IPS-15b (cell line): Measurements from ENCODE around the gene CNTNAP2.
"Not testable (repeated sequence)": the region's sequence is repeated elsewhere in the genome, so short reads cannot be mapped to it uniquely, and the experiment has no call there.

Experiments used
- H3K27me3 ChIP-seq: one replicate; pipeline ENCODE4 v1.6.1; 2013; ENCODE audit warnings: low read length; ENCODE audit not compliant: control insufficient read depth, insufficient read depth
- H3K36me3 ChIP-seq: one replicate; pipeline ENCODE4 v1.6.1; 2013; ENCODE audit warnings: low read length; ENCODE audit not compliant: control insufficient read depth, insufficient read depth
- H3K4me1 ChIP-seq: one replicate; pipeline ENCODE4 v1.6.1; 2013; ENCODE audit warnings: mild to moderate bottlenecking, low read length; ENCODE audit not compliant: control insufficient read depth, insufficient read depth
- H3K4me3 ChIP-seq: one replicate; pipeline ENCODE4 v1.5.1; 2013; ENCODE audit warnings: low read depth, low read length
- H3K9ac ChIP-seq: one replicate; pipeline ENCODE4 v1.6.1; 2013; ENCODE audit warnings: low read depth, mild to moderate bottlenecking, low read length
- H3K9me3 ChIP-seq: one replicate; pipeline ENCODE4 v1.6.1; 2013; ENCODE audit warnings: mild to moderate bottlenecking, low read length; ENCODE audit not compliant: control insufficient read depth, insufficient read depth

The CNTNAP2 gene

DNA sequence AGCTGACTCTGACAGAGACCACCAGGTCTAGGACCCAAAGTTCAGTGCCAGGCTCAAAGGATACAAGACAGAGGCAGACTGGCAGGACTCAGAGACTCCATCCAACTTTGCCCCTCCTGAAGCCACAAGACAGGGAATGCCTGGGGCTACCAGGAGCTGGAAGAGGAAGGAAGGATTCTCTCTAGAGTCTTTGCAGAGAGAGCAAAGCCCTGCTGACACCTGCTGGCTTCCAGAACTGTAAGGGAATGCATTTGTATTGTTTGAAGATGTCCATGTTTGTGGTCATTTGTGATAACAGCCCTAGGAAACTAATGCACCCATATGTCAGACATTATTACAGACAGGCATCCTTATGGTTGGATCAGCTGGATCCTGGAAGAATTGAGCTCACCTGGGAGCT, 2341.7 kb downstream of the CNTNAP2 start:
- Histone ChIP-seq H3K4me1 (no peaks in the 10 kb centered on the region), H3K9ac (no peak overlapping the region), H3K9me3 (no peaks in the 10 kb centered on the region), H3K27me3 (no peaks in the 10 kb centered on the region), H3K36me3 (no peaks in the 10 kb centered on the region), H3K4me3 (no peak overlapping the region)

- H3K36me3 ChIP-seq: no peaks in the 10 kb centered on the region
- H3K9ac ChIP-seq: no peak overlapping the region
- no peaks in the 10 kb centered on the region for H3K27me3 ChIP-seq
- H3K4me1 ChIP-seq: no peaks in the 10 kb centered on the region
- no peak overlapping the region for H3K4me3 ChIP-seq
- no peaks in the 10 kb centered on the region for H3K9me3 ChIP-seq
Measured at GRCh38 chr7:148461392-148462179, 2345.0 kb downstream of the CNTNAP2 start.

DNA sequence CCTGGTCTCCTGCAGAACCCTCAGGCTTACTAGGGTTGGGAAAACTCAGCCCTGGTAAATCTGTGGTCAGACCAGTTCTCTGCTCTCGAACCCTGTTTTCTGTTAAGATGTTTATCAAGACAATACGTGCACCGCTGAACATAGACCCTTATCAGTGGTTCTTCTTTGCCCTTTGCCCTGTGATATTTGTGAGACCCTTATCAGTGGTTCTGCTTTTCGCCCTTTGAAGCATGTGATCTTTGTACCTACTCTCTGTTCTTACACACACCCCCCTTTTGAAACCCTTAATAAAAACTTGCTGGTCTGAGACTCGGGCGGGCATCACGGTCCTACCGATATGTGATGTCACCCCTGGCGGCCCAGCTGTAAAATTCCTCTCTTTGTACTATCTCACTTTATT, 2346.2 kb downstream of the CNTNAP2 start:
- H3K4me1 ChIP-seq, H3K9me3 ChIP-seq, H3K4me3 ChIP-seq, H3K9ac ChIP-seq, H3K27me3 ChIP-seq, H3K36me3 ChIP-seq: not testable (repeated sequence)

DNA sequence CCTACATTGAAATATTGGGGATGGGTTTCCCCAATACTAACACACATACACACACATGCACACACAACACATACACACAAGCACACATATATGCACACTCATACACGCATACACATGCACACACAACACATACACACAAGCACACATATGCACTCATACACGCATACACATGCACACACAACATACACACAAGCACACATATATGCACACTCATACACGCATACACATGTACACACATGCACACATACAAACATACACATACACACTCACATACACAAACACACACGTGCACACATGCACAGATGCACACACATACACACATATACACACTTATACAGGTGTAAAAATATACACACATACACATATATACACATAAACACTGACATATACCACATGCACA, 2346.6 kb downstream of the CNTNAP2 start:
- no peaks in the 10 kb centered on the region for H3K9me3 ChIP-seq
- H3K36me3 ChIP-seq: no peaks in the 10 kb centered on the region
- no peaks in the 10 kb centered on the region for H3K4me1 ChIP-seq
- H3K9ac ChIP-seq: no peak overlapping the region
- H3K27me3 ChIP-seq: no peaks in the 10 kb centered on the region
- H3K4me3 ChIP-seq: no peak overlapping the region

DNA sequence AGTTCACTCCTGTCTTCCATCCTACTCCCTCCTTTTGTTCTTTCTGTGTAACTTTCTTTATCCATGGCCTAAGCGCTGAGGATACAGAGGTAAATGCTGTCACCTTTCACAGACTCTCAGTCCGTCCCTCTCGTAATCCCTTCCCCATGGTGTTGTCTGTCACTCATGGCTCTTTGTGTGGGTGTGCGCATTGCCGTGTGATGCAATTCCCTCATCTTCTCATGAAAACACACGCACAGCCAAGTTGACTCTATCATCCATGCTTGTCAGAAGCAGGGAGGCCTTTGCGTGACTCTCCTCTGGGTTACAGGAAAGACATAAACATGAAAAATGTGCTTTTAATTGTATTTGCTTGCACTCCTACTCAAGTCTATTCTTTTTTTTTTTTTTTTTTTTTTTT, 2348.3 kb downstream of the CNTNAP2 start:
- H3K27me3 ChIP-seq: no peaks in the 10 kb centered on the region
- no peak overlapping the region for H3K9ac ChIP-seq
- no peaks in the 10 kb centered on the region for H3K4me1 ChIP-seq

DNA sequence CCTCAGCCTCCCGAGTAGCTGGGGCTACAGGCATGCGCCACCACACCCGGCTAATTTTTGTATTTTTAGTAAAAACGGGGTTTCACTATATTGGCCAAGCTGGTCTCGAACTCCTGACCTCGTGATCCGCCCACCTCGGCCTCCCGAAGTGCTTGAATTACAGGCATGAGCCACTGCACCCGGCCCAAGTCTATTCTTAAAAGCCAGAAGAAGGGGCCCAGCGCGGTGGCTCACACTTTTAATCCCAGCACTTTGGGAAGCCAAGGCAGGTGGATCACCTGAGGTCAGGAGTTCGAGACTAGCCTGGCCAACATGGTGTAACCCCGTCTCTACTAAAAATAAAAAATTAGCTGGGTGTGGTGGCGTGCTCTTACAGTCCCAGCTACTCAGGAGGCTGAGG, 2348.8 kb downstream of the CNTNAP2 start:
- H3K27me3 ChIP-seq, H3K4me1 ChIP-seq, H3K4me3 ChIP-seq, H3K9me3 ChIP-seq, H3K36me3 ChIP-seq, H3K9ac ChIP-seq: not testable (repeated sequence)

More for the DNA sequence above, 2348.3 kb downstream of the CNTNAP2 start:
- Histone ChIP-seq H3K9me3 (no peaks in the 10 kb centered on the region), H3K36me3 (no peaks in the 10 kb centered on the region), H3K4me3 (no peak overlapping the region)

DNA sequence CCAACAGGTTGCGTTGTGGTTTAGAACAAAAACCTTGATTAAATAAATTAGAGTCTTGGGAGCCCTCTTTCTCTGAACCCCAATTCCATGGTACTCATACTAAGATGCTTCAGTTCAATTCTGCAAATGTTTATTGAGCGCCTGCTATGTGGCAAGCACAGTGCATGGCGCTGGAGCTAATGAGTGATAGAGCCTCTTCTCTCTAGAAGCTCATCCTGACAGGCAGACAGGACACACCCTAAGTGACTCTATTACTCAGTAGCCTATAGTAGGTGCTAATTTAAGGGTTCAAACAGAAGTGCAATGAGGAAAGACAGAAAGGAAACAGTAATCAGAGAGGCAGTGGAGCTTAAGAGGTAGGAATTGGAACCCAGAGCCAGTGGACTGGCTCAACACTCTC, 2349.5 kb downstream of the CNTNAP2 start:
- Histone ChIP-seq H3K9ac (no peak overlapping the region), H3K27me3 (no peaks in the 10 kb centered on the region), H3K4me1 (no peaks in the 10 kb centered on the region), H3K4me3 (no peak overlapping the region), H3K9me3 (no peaks in the 10 kb centered on the region), H3K36me3 (no peaks in the 10 kb centered on the region)

- no peak overlapping the region for H3K4me3 ChIP-seq
- H3K27me3 ChIP-seq: no peaks in the 10 kb centered on the region
- H3K4me1 ChIP-seq: no peaks in the 10 kb centered on the region
- H3K9ac ChIP-seq: no peak overlapping the region
- no peaks in the 10 kb centered on the region for H3K36me3 ChIP-seq
- H3K9me3 ChIP-seq: no peaks in the 10 kb centered on the region
Measured at GRCh38 chr7:148468700-148469098, 2352.1 kb downstream of the CNTNAP2 start.
